ENCODE measurements around the gene LRRC71. TPM values are rescaled to one million over a fixed set of nuclear protein-coding genes. Genes with fewer than 3 reads are reported as not detected.

LRRC71 gene
- total and polyA plus RNA-seq, 2 of the 13 experiments (the other 11 are each of a cell fraction or from before 2014, with no cell fraction given), result not detected

- FAIRE-seq, result no peak
- no peaks in the 10 kb centered on the region for H3K9me3 ChIP-seq (ENCODE audit: low read length)
- H3K4me2 ChIP-seq (ENCODE audit: low read depth, low read length), result peak overlapping the region; percentile 39; the same call in 1 of the 2 replicates
- ChIA-PET POLR2A (no interaction called here), CTCF (ENCODE audit: low intra/inter-chr PET ratio, low total read pairs) (no interaction called here)
- H3K4me1 ChIP-seq (ENCODE audit: insufficient read depth, low read length), result peaks cover 16% of the 10 kb centered on the region; the same call in 1 of the 2 replicates
- H4K20me1 ChIP-seq (ENCODE audit: insufficient read depth, low read length), result 0 out of 2 replicates have a peak, but pooled peaks cover 4% of the 10 kb centered on the region
- peak overlapping the region in 1 of 3 experiments; percentile 30; a peak in 1 of 6 replicates for H3K4me3 ChIP-seq (replicated peaks in 1 of 3; ENCODE audit: insufficient read depth in 1 of 3, low read depth in 2 of 3, low read length in 3 of 3)
- H3K27me3 ChIP-seq (ENCODE audit: control insufficient read depth in 1 of 2, insufficient read depth in 2 of 2, low read length in 2 of 2), result peaks cover 25 to 86% of the 10 kb centered on the region in 2 experiments
- no peaks in the 10 kb centered on the region for H3K36me3 ChIP-seq (replicated peaks in 1 of 2; ENCODE audit: control insufficient read depth in 1 of 2, insufficient read depth in 2 of 2, low read length in 2 of 2)
- DNase-seq (ENCODE audit: low spot score), result no peak
- ATAC-seq, result no peak
- no peaks in the 10 kb centered on the region for H3K79me2 ChIP-seq (ENCODE audit: insufficient read depth, low read length)
- intact Hi-C loops (cut with micrococcal nuclease; ENCODE audit: unreplicated experiment), result no loop called here
- H3K27ac ChIP-seq (ENCODE audit: extremely low read length, insufficient read depth, low read length), result no peak overlapping the region
- H2AFZ ChIP-seq (ENCODE audit: low read length), result no peak overlapping the region
- H3K9ac ChIP-seq (ENCODE audit: insufficient read depth, low read depth, low read length), result no peak overlapping the region
- no peak for TF ChIP-seq ATF7 (IDR thresholded peaks at IDR 0.05)
- TF ChIP-seq ATF7 (CRISPR knock-in tag; IDR thresholded peaks at IDR 0.05), result no peak
- 0 out of 2 replicates have a peak, but pooled peaks have one; percentile 33 for TF ChIP-seq EZH2 (conservative IDR thresholded peaks at IDR 0.05; ENCODE audit: low read depth, low read length)
- TF ChIP-seq ZSCAN25 (CRISPR knock-in tag; IDR thresholded peaks at IDR 0.05), result peak; percentile 31; the same call in 1 of the 2 replicates
- WGBS (ENCODE audit: low lambda C conversion rate), result 5% methylated on average over 43 of the region's 64 CpGs
- in situ Hi-C loops (cut with HindIII; ENCODE audit: extremely low pct_ligation_motif_present, low pct_unique_long_range_greater_than_20kb), result loop anchor here (10.0 kb wide), 1 partner anchor 229 kb away; no protein-coding TSS in a partner anchor
- no TSS peak for BruUV-seq (replicated peaks)
Measured at GRCh38 chr1:156923670-156924477, 3.4 kb downstream of the LRRC71 start.

- Histone ChIP-seq H3K27ac (ENCODE audit: extremely low read length, insufficient read depth, low read length) (no peak overlapping the region), H3K9ac (ENCODE audit: insufficient read depth, low read depth, low read length) (no peak overlapping the region), H2AFZ (ENCODE audit: low read length) (no peak overlapping the region), H3K27me3 (ENCODE audit: control insufficient read depth in 1 of 2, insufficient read depth in 2 of 2, low read length in 2 of 2) (peaks cover 25 to 93% of the 10 kb centered on the region in 2 experiments), H3K4me3 (replicated peaks in 1 of 3; ENCODE audit: insufficient read depth in 1 of 3, low read depth in 2 of 3, low read length in 3 of 3) (peak overlapping the region in 1 of 3 experiments; percentile 30; a peak in 1 of 6 replicates), H4K20me1 (ENCODE audit: insufficient read depth, low read length) (0 out of 2 replicates have a peak, but pooled peaks cover 4% of the 10 kb centered on the region), H3K79me2 (ENCODE audit: insufficient read depth, low read length) (no peaks in the 10 kb centered on the region), H3K4me1 (ENCODE audit: insufficient read depth, low read length) (peaks cover 16% of the 10 kb centered on the region; the same call in 1 of the 2 replicates), H3K36me3 (replicated peaks in 1 of 2; ENCODE audit: control insufficient read depth in 1 of 2, insufficient read depth in 2 of 2, low read length in 2 of 2) (no peaks in the 10 kb centered on the region), H3K4me2 (ENCODE audit: low read depth, low read length) (0 out of 2 replicates have a peak overlapping the region, but pooled peaks have one; percentile 39), H3K9me3 (ENCODE audit: low read length) (no peaks in the 10 kb centered on the region)
- 37% methylated on average over 9 of the region's 22 CpGs for WGBS (ENCODE audit: low lambda C conversion rate)
- FAIRE-seq (no peak), ATAC-seq (no peak), DNase-seq (ENCODE audit: low spot score) (no peak)
- in situ Hi-C loops (cut with HindIII; ENCODE audit: extremely low pct_ligation_motif_present, low pct_unique_long_range_greater_than_20kb), result loop anchor here (5.0 to 10.0 kb wide), 2 partner anchors 32 to 230 kb away; partner anchors contain the start of gene PEAR1
- intact Hi-C loops (cut with micrococcal nuclease; ENCODE audit: unreplicated experiment), result no loop called here
- ChIA-PET POLR2A (no interaction called here), CTCF (ENCODE audit: low intra/inter-chr PET ratio, low total read pairs) (no interaction called here)
- no TSS peak for BruUV-seq (replicated peaks)
- TF ChIP-seq SMYD3 (CRISPR knock-in tag; IDR thresholded peaks at IDR 0.05) (no peak), TRAFD1 (CRISPR knock-in tag; IDR thresholded peaks at IDR 0.05; ENCODE audit: borderline replicate concordance) (no peak), TFDP2 (CRISPR knock-in tag; IDR thresholded peaks at IDR 0.05) (no peak), CTCF (CRISPR knock-in tag; IDR thresholded peaks at IDR 0.05) (0 out of 2 replicates have a peak, but pooled peaks have one; percentile 11), PHF5A (CRISPR knock-in tag; IDR thresholded peaks at IDR 0.05; ENCODE audit: low read depth, unreplicated experiment) (no peak)
Measured at GRCh38 chr1:156924478-156925153, 4.2 kb downstream of the LRRC71 start.

Measured in HepG2 (cell line).